ENCODE data around the gene RORC.
"Not testable (repeated sequence)": the region's sequence is repeated elsewhere in the genome, so short reads cannot be mapped to it uniquely, and the experiment has no call there.

Gene RORC

GRCh38 chr1:151831605-151832004, at the start of gene RORC:
Gene RORC (minus strand): TSS chr1:151831802. CDS start chr1:151831764, 38 bp downstream.
- DNase-seq, result peak; percentile 10

- DNase-seq, result no peak
These were observed 44.0 kb upstream of the RORC start for GRCh38 chr1:151875419-151876097.

GRCh38 chr1:151872776-151873175, 41.2 kb upstream of the RORC start:
- DNase-seq, result not testable (repeated sequence)

GRCh38 chr1:151871284-151872030, 39.9 kb upstream of the RORC start:
- no peak for DNase-seq

- DNase-seq, result no peak
These were observed 36.9 kb upstream of the RORC start for GRCh38 chr1:151868486-151868885.

- no peak for DNase-seq
These were observed 36.3 kb upstream of the RORC start for GRCh38 chr1:151867765-151868411.

GRCh38 chr1:151867321-151867720, 35.7 kb upstream of the RORC start:
- no peak for DNase-seq

- no peak for DNase-seq
These were observed 32.8 kb upstream of the RORC start for GRCh38 chr1:151864411-151864810.

- no peak for DNase-seq
These were observed 31.0 kb upstream of the RORC start for GRCh38 chr1:151862604-151863003.

- DNase-seq, result no peak
These were observed 29.0 kb upstream of the RORC start for GRCh38 chr1:151860504-151861187.

GRCh38 chr1:151859891-151860293, 28.3 kb upstream of the RORC start:
- peak; percentile 8 for DNase-seq

- DNase-seq, result no peak
These were observed 27.5 kb upstream of the RORC start for GRCh38 chr1:151858886-151859665.

GRCh38 chr1:151858030-151858746, 26.6 kb upstream of the RORC start:
- no peak for DNase-seq

- DNase-seq, result no peak
These were observed 24.3 kb upstream of the RORC start for GRCh38 chr1:151855933-151856332.

GRCh38 chr1:151855516-151855915, 23.9 kb upstream of the RORC start:
- not testable (repeated sequence) for DNase-seq

- DNase-seq, result no peak
These were observed 23.1 kb upstream of the RORC start for GRCh38 chr1:151854658-151855057.

GRCh38 chr1:151853411-151853943, 21.9 kb upstream of the RORC start, which contains the start of gene THEM5:
Gene THEM5 (minus strand): TSS chr1:151853712. CDS start chr1:151853565, 147 bp downstream.
- peak; percentile 26 for DNase-seq

GRCh38 chr1:151852733-151853132, 21.1 kb upstream of the RORC start:
- no peak for DNase-seq

- peak; percentile 25 for DNase-seq
These were observed 20.3 kb upstream of the RORC start for GRCh38 chr1:151851886-151852285.

GRCh38 chr1:151849871-151850270, 18.3 kb upstream of the RORC start:
- DNase-seq, result no peak

GRCh38 chr1:151849126-151849525, 17.5 kb upstream of the RORC start:
- DNase-seq, result no peak

Measured in NCI-H69 (cell line).